A673 (cell line): ENCODE measurements around the gene SEC31A.

Experiments
- CTCF ChIP-seq: fragments of 300-800, 200-600 bp; sonication (generic); conservative IDR thresholded peaks from 2 replicates; pipeline ENCODE4 v1.5.1; 2017; ENCODE audit warnings: low read depth, mild to moderate bottlenecking, antibody characterized with exemption, low read length, moderate library complexity, mixed read lengths
- EZH2 ChIP-seq: fragments of 200-600 bp; sonication (generic); IDR thresholded peaks from 2 replicates; pipeline ENCODE4 v1.6.1; 2017; ENCODE audit warnings: borderline replicate concordance, low read depth, mild to moderate bottlenecking, mixed read lengths, antibody characterized with exemption, low read length; ENCODE audit not compliant: poor library complexity, severe bottlenecking

DNA sequence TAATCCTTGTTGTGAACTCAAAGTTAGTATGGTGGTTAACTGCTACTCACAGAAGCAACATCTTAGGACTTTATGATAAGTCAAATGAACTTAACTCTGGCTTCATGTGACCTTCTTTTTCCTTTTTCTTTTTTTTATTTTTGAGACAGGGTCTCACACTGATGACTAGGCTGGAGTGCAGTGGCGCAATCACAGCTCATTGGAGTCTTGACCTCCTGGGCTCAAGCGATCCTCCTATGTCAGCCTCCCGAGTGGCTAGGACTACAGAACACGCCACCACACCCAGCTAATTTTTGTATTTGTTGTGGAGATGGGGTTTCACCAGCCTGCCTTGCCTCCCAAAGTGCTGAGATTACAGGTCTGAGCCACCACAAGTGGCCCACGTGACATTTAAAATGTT is 22.4 kb downstream of the SEC31A start:
- no peak for TF ChIP-seq EZH2
- no peak for TF ChIP-seq CTCF
